GM12891 (cell line): ENCODE results near the gene KRTAP20-4. TPM values are rescaled to one million over a fixed set of nuclear protein-coding genes. Genes with fewer than 3 reads are reported as not detected.

Experiments used
- DNase-seq: peaks from one replicate; pipeline ENCODE4 v3.0.0; 2011; ENCODE audit warnings: low spot score; ENCODE audit not compliant: insufficient read length
- FAIRE-seq: peaks from 2 replicates; lab custom pipeline; 2011; peaks lifted over from hg19 to GRCh38; lab: Jason Lieb, UNC
- PAX5 ChIP-seq: IDR thresholded peaks from 2 replicates; pipeline ENCODE4 v1.6.1; 2011; ENCODE audit warnings: low read length, moderate library complexity, mild to moderate bottlenecking; ENCODE audit not compliant: insufficient read depth, severe bottlenecking
- POLR2A ChIP-seq: IDR thresholded peaks from 2 replicates; pipeline ENCODE4 v1.6.1; 2011; ENCODE audit warnings: low read depth, low read length, control low read depth
- POLR2AphosphoS5 ChIP-seq: IDR thresholded peaks from 2 replicates; pipeline ENCODE4 v1.6.1; 2011; ENCODE audit warnings: low read depth, low read length, control low read depth
- POU2F2 ChIP-seq: IDR thresholded peaks from 2 replicates; pipeline ENCODE4 v1.6.1; 2011; ENCODE audit warnings: low read depth, mild to moderate bottlenecking, control low read depth, low read length, moderate library complexity
- SPI1 ChIP-seq: IDR thresholded peaks from 2 replicates; pipeline ENCODE4 v1.6.1; 2011; ENCODE audit warnings: low read depth, low read length, control low read depth
- TAF1 ChIP-seq: IDR thresholded peaks from 2 replicates; pipeline ENCODE4 v1.6.1; 2011; ENCODE audit warnings: low read depth, low read length, control low read depth
- polyA plus RNA-seq: library from polyadenylated mRNA; unstranded; fragments of >200 nt; gene quantifications from one replicate; pipeline ENCODE4 v1.2.1, GENCODE V29; 2012; ENCODE audit warnings: low read depth, missing spikeins, inconsistent platforms; ENCODE audit not compliant: missing spikeins

The KRTAP20-4 gene
- polyA plus RNA-seq, result not detected

DNA sequence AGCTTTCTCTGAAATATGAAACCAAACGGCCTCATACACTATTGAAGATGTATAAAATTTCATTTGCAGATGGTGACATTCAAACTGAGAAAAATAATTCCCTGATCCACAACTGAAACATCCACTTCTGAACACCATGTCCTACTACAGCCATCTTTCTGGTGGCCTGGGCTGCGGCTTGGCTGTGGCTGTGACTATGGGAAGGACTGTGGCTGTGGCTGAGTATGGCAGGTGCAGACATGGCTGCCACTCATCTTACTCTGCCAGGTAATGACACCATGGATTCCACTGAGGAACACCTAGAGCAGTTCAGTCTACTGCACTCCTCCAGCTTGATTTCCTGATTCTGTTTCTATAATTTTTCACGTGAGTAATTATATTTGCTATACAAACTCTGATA, at the start of gene KRTAP20-4:
Gene KRTAP20-4, plus strand, starts transcription at position 106 of the 400 bp plus-strand sequence.
- FAIRE-seq (no peak), DNase-seq (no peak)
- no peak for TF ChIP-seq POU2F2
- TF ChIP-seq PAX5, result no peak
- TF ChIP-seq TAF1, result no peak
- TF ChIP-seq POLR2A, result no peak
- TF ChIP-seq POLR2AphosphoS5, result no peak
- TF ChIP-seq SPI1, result no peak

DNA sequence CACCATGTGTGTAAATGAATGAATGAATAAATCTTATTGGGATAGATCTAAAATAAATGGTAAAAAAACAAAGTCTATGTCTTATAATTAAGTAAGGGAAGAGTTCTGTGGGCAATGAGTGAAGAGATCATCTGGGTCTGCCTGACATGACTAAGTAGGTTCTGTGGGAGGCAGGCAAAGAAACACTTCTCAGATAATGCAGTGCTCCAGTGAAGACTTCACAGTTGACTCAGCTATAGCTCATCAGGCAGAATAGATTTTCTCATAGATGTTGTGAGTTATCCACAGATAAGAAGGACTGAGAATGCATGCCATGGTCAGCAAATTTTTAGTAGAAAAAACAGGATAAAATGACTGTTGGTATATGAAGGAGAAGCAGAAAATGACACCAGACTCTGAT, 42.7 kb upstream of the KRTAP20-4 start:
- FAIRE-seq (no peak), DNase-seq (no peak)

DNA sequence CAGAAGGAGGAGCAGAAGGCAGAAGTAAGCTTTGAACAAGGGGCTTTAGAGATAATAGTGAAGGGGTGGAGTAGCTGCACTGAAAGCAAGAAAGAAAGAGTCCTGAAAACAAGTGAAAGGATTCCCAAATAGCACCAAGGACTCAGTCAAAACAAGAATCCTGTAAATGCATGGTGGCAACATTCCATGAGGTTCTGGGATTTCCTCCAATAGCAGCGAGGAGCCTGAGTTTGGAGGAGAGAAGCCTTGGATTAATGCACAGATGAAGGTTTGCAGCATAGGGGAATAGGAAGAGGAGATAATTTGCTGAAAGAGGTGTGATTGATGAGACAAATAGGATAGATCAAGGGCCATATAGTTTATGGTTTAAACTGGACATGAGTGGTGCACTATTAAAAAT, 41.1 kb upstream of the KRTAP20-4 start:
- FAIRE-seq (no peak), DNase-seq (no peak)
- TF ChIP-seq POLR2AphosphoS5 (no peak), TAF1 (no peak), POLR2A (no peak), PAX5 (no peak), POU2F2 (no peak), SPI1 (no peak)

More for the DNA sequence above, 42.7 kb upstream of the KRTAP20-4 start:
- TF ChIP-seq POLR2A (no peak), PAX5 (no peak), SPI1 (no peak)

DNA sequence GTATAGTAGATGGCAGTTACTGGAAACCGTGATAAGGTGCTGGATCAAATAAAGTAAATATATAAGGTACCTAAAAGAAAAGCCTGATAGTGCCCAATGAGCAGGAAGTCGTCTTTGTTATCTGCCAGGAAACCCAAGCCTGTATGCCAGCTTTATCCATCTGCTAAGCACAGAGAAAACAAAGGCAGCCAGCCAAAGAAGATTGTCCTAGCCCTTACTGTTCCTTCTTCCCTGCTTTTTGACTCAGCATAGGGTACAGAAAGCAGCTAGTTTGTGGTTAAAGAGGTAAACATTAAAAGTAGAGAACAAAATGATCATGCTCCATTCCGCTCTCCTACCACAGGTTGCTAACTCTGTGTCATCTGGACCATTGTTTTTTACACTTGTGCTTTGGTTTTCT, 40.3 kb upstream of the KRTAP20-4 start:
- FAIRE-seq (no peak), DNase-seq (no peak)
- TF ChIP-seq POLR2AphosphoS5, result no peak
- no peak for TF ChIP-seq SPI1
- TF ChIP-seq PAX5, result no peak
- TF ChIP-seq POLR2A, result no peak
- TF ChIP-seq TAF1, result no peak
- TF ChIP-seq POU2F2, result no peak

DNA sequence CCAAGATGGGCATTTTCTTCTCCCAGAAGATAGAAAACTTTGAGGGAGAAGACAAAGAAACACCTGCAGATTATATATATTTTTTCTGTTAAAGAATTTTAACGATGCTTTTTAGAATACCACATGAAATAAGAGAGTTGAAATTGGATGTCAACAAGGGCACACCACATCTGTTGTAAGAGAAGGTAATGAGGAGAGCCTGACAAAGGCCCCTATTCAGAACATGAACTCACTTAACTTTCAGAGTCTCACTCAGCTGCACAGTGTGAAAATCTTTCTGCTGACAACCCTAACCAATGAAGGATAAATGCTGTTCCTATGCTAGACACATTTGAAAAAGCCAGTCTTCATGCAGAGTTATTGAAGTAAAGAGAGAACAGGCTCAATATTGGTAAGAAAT, 37.6 kb upstream of the KRTAP20-4 start:
- FAIRE-seq (no peak), DNase-seq (no peak)

DNA sequence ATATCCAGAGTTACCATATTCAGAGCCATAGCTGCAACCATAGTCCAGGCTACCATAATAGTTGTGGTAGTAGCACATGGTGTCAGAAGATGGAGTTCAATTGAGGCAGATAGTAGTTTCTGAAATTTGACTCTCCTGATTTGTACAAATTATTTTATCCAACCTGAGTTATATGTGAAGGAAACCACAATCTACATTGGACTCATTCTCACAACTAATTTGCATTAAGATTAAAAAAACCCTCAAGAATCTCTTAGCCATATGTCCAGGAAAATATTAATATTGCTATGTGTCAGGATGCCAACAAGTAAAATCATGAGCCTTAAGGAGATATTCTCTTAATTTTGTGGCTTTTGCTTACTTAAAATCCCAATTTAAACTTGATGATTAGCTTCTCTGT, 30.1 kb upstream of the KRTAP20-4 start, which contains the start of gene KRTAP22-2:
Gene KRTAP22-2, minus strand, starts transcription at position 101 of the 400 bp plus-strand sequence.
- no peak for TF ChIP-seq POU2F2
- no peak for TF ChIP-seq POLR2A
- TF ChIP-seq POLR2AphosphoS5, result no peak
- TF ChIP-seq PAX5, result no peak
- TF ChIP-seq TAF1, result no peak
- no peak for TF ChIP-seq SPI1
- DNase-seq, result no peak
- FAIRE-seq, result no peak

More for the DNA sequence above, 37.6 kb upstream of the KRTAP20-4 start:
- TF ChIP-seq POU2F2 (no peak), TAF1 (no peak), POLR2AphosphoS5 (no peak), PAX5 (no peak), SPI1 (no peak), POLR2A (no peak)

DNA sequence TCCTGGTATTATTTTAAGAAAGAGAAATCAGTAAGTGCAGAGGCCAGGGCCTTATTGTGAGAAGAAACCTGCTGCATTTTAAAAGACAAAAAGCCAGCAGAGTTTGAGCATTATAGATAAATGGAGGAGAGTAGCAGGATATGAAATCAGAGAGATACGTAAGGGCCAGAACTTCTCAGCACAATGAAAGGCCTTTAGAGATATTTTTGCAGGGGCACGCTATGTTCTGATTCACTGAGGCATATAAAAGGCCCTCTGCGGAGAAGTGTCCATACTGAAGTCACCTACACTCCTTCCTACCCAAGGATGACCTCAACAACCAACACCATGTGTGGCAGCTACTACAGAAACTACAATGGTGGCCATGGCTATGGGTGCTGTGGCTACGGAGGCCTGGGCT, 28.3 kb upstream of the KRTAP20-4 start, which contains the start of gene KRTAP6-3:
Gene KRTAP6-3, plus strand, starts transcription at position 301 of the 400 bp plus-strand sequence. Its CDS starts 6 bp downstream, at position 307.
- TF ChIP-seq POLR2AphosphoS5 (no peak), SPI1 (no peak), PAX5 (no peak), POU2F2 (no peak), TAF1 (no peak), POLR2A (no peak)
- DNase-seq (no peak), FAIRE-seq (no peak)

DNA sequence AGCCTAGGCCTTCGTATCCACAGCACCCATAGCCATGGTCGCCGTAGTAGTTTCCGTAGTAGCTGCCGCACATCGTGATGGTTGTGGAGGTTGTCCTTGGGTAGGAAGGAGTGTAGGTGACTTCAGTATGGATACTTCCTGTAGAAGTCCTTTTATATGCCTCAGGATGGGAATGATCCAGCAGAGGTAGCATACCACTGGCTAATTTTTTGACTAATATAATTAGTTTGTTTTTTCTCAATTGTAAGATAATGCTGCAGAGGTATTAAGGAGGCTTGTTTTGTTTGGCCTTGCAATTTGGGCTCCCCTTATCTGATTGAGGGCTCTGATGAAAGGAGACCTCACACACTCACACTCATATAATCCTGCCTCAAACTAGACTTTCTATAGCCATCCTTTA, 21.6 kb upstream of the KRTAP20-4 start, which contains the start of gene KRTAP6-2:
Gene KRTAP6-2, minus strand, starts transcription at position 101 of the 400 bp plus-strand sequence. Its CDS starts 28 bp downstream, at position 73.
- TF ChIP-seq TAF1, result no peak
- no peak for TF ChIP-seq PAX5
- TF ChIP-seq POU2F2, result no peak
- no peak for TF ChIP-seq POLR2A
- TF ChIP-seq POLR2AphosphoS5, result no peak
- TF ChIP-seq SPI1, result no peak
- no peak for FAIRE-seq
- DNase-seq, result no peak

DNA sequence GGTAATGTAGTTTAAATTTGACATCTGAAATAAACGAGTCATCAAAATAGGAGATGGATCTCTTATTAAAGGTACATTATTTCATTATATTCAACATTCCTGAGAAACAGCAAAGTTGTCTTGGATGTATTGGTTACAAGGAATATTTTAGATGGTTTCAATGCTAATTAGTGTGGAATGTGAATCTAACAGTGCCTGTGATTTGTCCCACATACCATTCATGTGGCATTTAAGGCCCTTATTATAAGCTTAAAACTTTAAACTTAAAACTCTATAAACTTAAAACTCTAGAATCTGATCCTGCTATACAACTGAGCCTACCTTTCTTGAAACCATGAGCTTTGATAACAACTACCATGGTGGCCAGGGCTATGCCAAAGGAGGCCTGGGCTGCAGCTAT, 19.6 kb upstream of the KRTAP20-4 start, which contains the start of gene KRTAP22-1:
Gene KRTAP22-1, plus strand, starts transcription at position 301 of the 400 bp plus-strand sequence.
- TF ChIP-seq PAX5, result no peak
- TF ChIP-seq TAF1, result no peak
- no peak for TF ChIP-seq SPI1
- no peak for TF ChIP-seq POU2F2
- no peak for TF ChIP-seq POLR2AphosphoS5
- TF ChIP-seq POLR2A, result no peak
- no peak for DNase-seq
- no peak for FAIRE-seq

DNA sequence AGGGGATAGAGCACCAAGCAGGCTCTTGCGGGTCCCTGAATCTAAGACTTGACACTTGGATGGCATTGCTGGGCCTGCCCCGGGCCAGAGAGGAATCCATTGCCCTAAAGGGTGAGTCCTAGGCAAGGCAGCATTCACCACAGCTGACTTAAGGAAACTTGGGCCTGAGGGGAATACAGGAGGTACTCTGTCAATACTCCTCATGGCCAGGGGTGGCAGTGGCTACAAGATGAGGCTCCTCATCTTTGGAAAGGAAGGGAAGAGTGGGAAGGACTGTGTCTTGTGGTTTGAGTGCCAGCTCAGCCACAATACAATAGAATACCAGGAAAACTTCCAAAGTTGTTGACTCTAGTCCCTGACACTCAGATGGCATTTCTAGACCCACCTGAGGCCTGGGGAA, 14.5 kb upstream of the KRTAP20-4 start:
- FAIRE-seq (no peak), DNase-seq (no peak)
- TF ChIP-seq POU2F2 (no peak), SPI1 (no peak), PAX5 (no peak), TAF1 (no peak)
